CD4-positive, alpha-beta T cell (primary cell): ENCODE measurements around the gene MRPL45. TPM values are rescaled to one million over a fixed set of nuclear protein-coding genes. Genes with fewer than 3 reads are reported as not detected.
"Not testable (repeated sequence)": the region's sequence is repeated elsewhere in the genome, so short reads cannot be mapped to it uniquely, and the experiment has no call there.

ENCODE experiments used
- ATAC-seq: fragments of 200-7000 bp; cut with Tn5 transposase; one replicate; pipeline ENCODE4 v1.10.0; 2022; ENCODE audit warnings: mild to moderate bottlenecking; ENCODE audit not compliant: poor library complexity
- CTCF ChIA-PET: fragments of 350-600 bp; sonication (Branson Sonifier 250); formaldehyde crosslinking; loops from one replicate; lab custom pipeline; 2021; ENCODE audit warnings: antibody characterized with exemption, inconsistent platforms; lab: Charles Lee
- POLR2A ChIA-PET: fragments of 350-600 bp; sonication (Branson Sonifier 250); formaldehyde crosslinking; loops from one replicate; lab custom pipeline; 2021; ENCODE audit warnings: antibody characterized with exemption, inconsistent platforms; lab: Charles Lee
- DNase-seq, 14 experiments: peaks; one replicate each; pipeline ENCODE4 v3.0.0-alpha.2; 2013 to 2020; ENCODE audit warnings: mixed read lengths in 2 of 14
- H3K27ac ChIP-seq, 2 donors: one replicate each; pipeline versions ENCODE4 v1.5.1 to v1.7.0; 2013; ENCODE audit warnings: low read length in 2 of 2, low read depth in 1 of 2, mild to moderate bottlenecking in 1 of 2
- H3K27me3 ChIP-seq, 2 experiments: 1 replicate in 1 of 2; 2 replicates in 1 of 2; pipeline versions ENCODE4 v1.6.1 to v1.7.0; 2013; ENCODE audit warnings: low read length in 2 of 2, control low read depth in 1 of 2, mild to moderate bottlenecking in 1 of 2, moderate library complexity in 1 of 2; ENCODE audit not compliant: insufficient read depth in 2 of 2, control insufficient read depth in 1 of 2
- H3K36me3 ChIP-seq: one replicate; pipeline ENCODE4 v1.6.1; 2013; ENCODE audit warnings: low read length, control low read depth; ENCODE audit not compliant: insufficient read depth
- H3K4me1 ChIP-seq: one replicate; pipeline ENCODE4 v1.6.1; 2013; ENCODE audit warnings: low read length, control low read depth; ENCODE audit not compliant: insufficient read depth
- H3K4me3 ChIP-seq: one replicate; pipeline ENCODE4 v1.5.1; 2013; ENCODE audit warnings: mild to moderate bottlenecking, low read length, moderate library complexity
- H3K9me3 ChIP-seq, 2 experiments: 1 replicate in 1 of 2; 2 replicates in 1 of 2; pipeline versions ENCODE4 v1.6.1 to v1.7.0; 2013; ENCODE audit warnings: low read length in 2 of 2, mild to moderate bottlenecking in 2 of 2, control low read depth in 1 of 2, moderate library complexity in 1 of 2; ENCODE audit not compliant: control insufficient read depth in 1 of 2, insufficient read depth in 1 of 2
- H3K27ac Mint-ChIP-seq: one replicate; pipeline ENCODE4 v1.8.0; 2020; ENCODE audit warnings: mixed read lengths
- H3K27me3 Mint-ChIP-seq: one replicate; pipeline ENCODE4 v1.8.0; 2021; ENCODE audit warnings: mixed read lengths
- H3K36me3 Mint-ChIP-seq: one replicate; pipeline ENCODE4 v1.8.0; 2021; ENCODE audit warnings: low read depth, mixed read lengths
- H3K4me1 Mint-ChIP-seq: one replicate; pipeline ENCODE4 v1.8.0; 2021; ENCODE audit warnings: low read depth, mixed read lengths
- H3K4me3 Mint-ChIP-seq: one replicate; pipeline ENCODE4 v1.8.0; 2020; ENCODE audit warnings: mild to moderate bottlenecking, mixed read lengths
- H3K9me3 Mint-ChIP-seq: one replicate; pipeline ENCODE4 v1.8.0; 2020; ENCODE audit warnings: mixed read lengths
- intact Hi-C, 2 experiments: fragments of 100-400 bp; cut with DNase I in 1 of 2; cut with micrococcal nuclease in 1 of 2; formaldehyde crosslinking; loops; one replicate each; pipeline versions ENCODE4 v1.15.1 to v1.9.0; 2023 to 2025; cut with DNase I, micrococcal nuclease
- polyA plus RNA-seq, 2 donors: library from polyadenylated mRNA; unstranded; fragments of 120-200 nt; gene quantifications; one replicate each; pipeline ENCODE4 v1.2.1, GENCODE V29; 2013
- total RNA-seq, 174 experiments: library from RNA in 2 of 174; stranded (reverse) in 2 of 174; gene quantifications; one replicate each; pipeline ENCODE4 v1.2.3 and lab custom pipeline; 2021 to 2026

MRPL45 gene
- total RNA-seq (10 to 100 TPM; 17.5 to 17.7 TPM), total RNA-seq (lab: John Stamatoyannopoulos, UW) (11.5 to 56.5 (median 18.9) reads per million in 172 experiments)
- 28.2 TPM for polyA plus RNA-seq (2013, experiment 1 of 2)
- 28.1 TPM for polyA plus RNA-seq (2013, experiment 2 of 2)

DNA sequence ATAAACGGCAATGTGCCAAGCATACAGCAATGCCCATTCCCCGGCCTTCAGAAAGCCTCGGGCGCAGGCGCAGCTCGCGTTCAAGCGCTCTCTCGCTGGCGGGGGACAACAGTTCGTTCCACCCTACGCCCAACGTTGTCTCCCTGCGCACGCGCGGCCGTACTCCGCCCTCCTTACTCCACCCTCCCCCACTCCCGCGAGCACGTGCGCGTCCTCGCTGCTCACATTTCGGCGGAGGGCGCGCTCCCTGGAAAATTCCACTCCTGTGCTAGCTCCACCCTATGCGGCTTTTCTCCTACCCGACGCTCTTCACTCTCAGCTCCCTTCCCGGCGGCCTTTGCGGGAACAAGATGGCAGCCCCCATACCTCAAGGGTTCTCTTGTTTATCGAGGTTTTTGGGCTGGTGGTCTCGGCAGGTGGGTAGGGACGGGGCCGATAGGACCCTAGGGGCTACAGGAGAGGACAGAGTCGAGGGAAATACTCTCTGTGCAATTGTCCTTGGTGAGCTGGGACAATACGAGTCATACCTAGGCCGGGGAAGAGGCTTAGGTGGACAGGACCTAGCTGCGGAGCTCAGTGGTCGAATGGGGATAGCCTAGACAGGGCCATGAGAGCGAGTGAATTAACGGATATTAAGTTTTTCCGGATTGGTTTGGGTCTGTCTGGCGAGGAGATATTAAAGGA is at the start of gene MRPL45:
MRPL45 (plus strand) TSS at position 335 of the 684 bp plus-strand sequence; CDS start at position 351, 16 bp downstream.
- POLR2A ChIA-PET, H3K9me3 Mint-ChIP-seq, H3K36me3 ChIP-seq, H3K9me3 ChIP-seq, H3K27me3 ChIP-seq, H3K4me1 ChIP-seq, H3K27me3 Mint-ChIP-seq, CTCF ChIA-PET: not testable (repeated sequence)
- Histone ChIP-seq H3K4me3 (peak within 1 kb of the TSS; percentile 58), H3K27ac (peak within 1 kb of the TSS; percentile 41 to 70)
- Mint-ChIP-seq H3K4me3 (peak within 1 kb of the TSS; percentile 92), H3K27ac (peak within 1 kb of the TSS; percentile 90), H3K4me1 (peaks cover 11% of the 10 kb centered on the region), H3K36me3 (peaks cover 15% of the 10 kb centered on the region)
- intact Hi-C loops: loop anchor here in 1 of 2 experiments (10.0 kb wide), 1 partner anchor 58 kb away; the partner anchor contains the start of gene SOCS7
- ATAC-seq: peak; percentile 90
- peak; percentile 89 to 98 (median 94) for DNase-seq

DNA sequence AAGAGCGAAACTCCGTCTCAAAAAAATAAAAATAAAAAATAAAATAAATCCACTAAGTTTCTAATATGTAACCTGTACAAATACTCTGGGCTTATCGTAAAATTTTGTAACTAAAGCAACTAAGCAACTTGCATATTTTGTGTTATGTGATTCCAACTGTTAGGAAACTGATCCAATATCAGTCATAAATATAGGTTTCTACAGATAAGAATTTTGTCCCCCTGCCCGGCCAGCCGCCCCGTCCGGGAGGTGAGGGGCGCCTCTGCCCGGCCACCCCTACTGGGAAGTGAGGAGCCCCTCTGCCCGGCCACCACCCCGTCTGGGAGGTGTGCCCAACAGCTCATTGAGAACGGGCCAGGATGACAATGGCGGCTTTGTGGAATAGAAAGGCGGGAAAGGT is 43.8 kb upstream of the MRPL45 start:
- CTCF ChIA-PET, H3K36me3 ChIP-seq, H3K9me3 Mint-ChIP-seq, H3K27me3 Mint-ChIP-seq, POLR2A ChIA-PET, ATAC-seq, H3K27ac ChIP-seq, H3K27me3 ChIP-seq, H3K4me3 ChIP-seq, H3K4me3 Mint-ChIP-seq, H3K27ac Mint-ChIP-seq, H3K9me3 ChIP-seq, H3K36me3 Mint-ChIP-seq, DNase-seq, H3K4me1 ChIP-seq: not testable (repeated sequence)
- peaks cover 17% of the 10 kb centered on the region for H3K4me1 Mint-ChIP-seq
- intact Hi-C loops: loop anchor here in 1 of 2 experiments (10.0 kb wide), 1 partner anchor 52 kb away; no protein-coding TSS in a partner anchor

DNA sequence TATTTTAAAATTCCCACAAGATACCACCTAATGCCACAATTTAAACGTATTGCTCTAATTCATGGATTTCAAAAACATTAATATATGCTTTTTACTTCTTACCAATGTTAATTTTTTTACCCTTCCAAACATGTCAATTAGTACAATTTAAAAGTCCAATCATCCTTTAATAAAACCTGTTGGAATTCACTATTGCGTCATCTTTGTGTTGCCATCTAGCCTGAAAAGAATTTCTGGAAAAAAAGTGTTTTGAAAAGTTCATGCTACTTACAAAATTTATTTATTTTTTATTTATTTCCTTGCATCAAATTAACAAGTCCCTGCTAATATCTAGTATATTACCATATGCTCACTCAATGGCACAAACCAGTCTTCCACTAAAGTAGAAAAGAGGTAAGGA is 42.6 kb upstream of the MRPL45 start:
- H3K27ac ChIP-seq, POLR2A ChIA-PET, H3K27ac Mint-ChIP-seq, H3K36me3 Mint-ChIP-seq, H3K4me3 ChIP-seq, CTCF ChIA-PET, H3K4me1 ChIP-seq, H3K27me3 Mint-ChIP-seq, H3K27me3 ChIP-seq, H3K9me3 ChIP-seq, H3K4me3 Mint-ChIP-seq, H3K36me3 ChIP-seq, DNase-seq, H3K9me3 Mint-ChIP-seq, ATAC-seq: not testable (repeated sequence)
- peaks cover 17% of the 10 kb centered on the region for H3K4me1 Mint-ChIP-seq
- intact Hi-C loops: loop anchor here in 1 of 2 experiments (10.0 kb wide), 1 partner anchor 50 kb away; no protein-coding TSS in a partner anchor

DNA sequence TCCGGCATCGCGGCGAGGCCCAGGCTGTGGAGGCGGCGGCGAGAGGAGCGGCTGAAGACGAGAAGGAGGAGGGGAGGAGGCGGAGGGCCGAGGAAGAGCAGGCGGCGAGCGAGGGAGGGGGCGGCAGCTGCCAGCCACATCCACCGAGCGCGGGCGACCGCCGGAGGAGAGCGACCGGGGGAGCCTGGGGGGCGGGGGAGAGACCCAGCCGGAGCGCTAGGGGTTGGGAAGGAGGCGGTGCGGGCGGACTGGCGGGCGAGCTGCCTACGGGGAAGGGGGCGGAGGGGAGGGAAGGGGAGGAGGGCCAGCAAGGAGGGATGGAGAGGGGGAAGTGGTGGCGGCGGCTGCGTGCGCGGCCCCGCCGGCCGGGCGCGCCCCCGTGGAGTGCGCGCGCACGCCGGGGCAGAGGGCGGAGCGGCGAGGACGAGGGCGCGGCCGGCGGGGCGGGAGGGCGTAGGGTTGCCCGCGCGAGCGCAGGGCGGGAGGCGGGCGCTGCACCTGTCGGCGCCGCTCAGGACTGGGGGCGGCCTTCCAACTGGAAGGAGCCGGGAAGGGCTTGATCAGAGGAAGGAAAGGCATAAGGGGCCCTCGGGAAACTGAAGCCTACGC is 39.9 kb upstream of the MRPL45 start:
- H3K27me3 Mint-ChIP-seq, H3K4me1 ChIP-seq, POLR2A ChIA-PET, H3K36me3 Mint-ChIP-seq, CTCF ChIA-PET, H3K27ac ChIP-seq, H3K27ac Mint-ChIP-seq, H3K9me3 Mint-ChIP-seq, H3K9me3 ChIP-seq, H3K36me3 ChIP-seq, H3K27me3 ChIP-seq: not testable (repeated sequence)
- intact Hi-C loops: loop anchor here in 1 of 2 experiments (5.0 to 10.0 kb wide), 2 partner anchors 48 to 95 kb away; partner anchors contain the start of gene SOCS7
- peak overlapping the region; percentile 44 for H3K4me3 ChIP-seq
- DNase-seq (peak; percentile 68 to 92 (median 80)), ATAC-seq (peak; percentile 87)
- H3K4me3 Mint-ChIP-seq: peak overlapping the region; percentile 42
- H3K4me1 Mint-ChIP-seq: peaks cover 17% of the 10 kb centered on the region

DNA sequence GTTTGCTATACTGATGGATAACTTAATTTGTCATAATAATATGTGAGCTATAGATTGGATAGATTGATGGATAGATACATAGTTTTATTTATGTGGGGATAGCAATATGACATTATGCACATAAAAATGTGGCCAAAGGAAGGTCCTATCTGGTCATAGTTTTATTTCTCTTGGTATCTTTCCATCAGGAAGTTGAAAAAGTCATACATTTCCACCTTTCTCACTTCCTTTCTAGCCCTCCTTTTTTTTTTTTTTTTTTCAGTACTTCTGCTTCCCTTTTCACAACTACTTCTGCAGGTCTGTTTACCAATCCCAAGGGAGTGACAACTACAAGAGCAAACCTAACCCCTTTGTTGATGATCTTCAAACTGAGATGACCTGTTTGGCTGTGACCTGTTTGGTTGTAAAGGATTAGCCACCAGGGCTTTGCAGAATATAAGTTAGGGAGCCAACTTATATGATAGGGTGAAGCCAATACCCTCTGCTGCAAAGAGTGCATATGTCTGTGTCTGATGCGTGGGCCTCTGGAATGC is 30.9 kb upstream of the MRPL45 start:
- H3K9me3 Mint-ChIP-seq, H3K27ac Mint-ChIP-seq, POLR2A ChIA-PET, H3K4me3 ChIP-seq, CTCF ChIA-PET, H3K4me1 ChIP-seq, H3K36me3 Mint-ChIP-seq, H3K36me3 ChIP-seq, H3K9me3 ChIP-seq, H3K4me3 Mint-ChIP-seq, H3K27me3 Mint-ChIP-seq, H3K27me3 ChIP-seq, ATAC-seq, H3K4me1 Mint-ChIP-seq, DNase-seq, H3K27ac ChIP-seq: not testable (repeated sequence)
- intact Hi-C loops: loop anchor here in 1 of 2 experiments (10.0 kb wide), 1 partner anchor 149 kb away; no protein-coding TSS in a partner anchor

DNA sequence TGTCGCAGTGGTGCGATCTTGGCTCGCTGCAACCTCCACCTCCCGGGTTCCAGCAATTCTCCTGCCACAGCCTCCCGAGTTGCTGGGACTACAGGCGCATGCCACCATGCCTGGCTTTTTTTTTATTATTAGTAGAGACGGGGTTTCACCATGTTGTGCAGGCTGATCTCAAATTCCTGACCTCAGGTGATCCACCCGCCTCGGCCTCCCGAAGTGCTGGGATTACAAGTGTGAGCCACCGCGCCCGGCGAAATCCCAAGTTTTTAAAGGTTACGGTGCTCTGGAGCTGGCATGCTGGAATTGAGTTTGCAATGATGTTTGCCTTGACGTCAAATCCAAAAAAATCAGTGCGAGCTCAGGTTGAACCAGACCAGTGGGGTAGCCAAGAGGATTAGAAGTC is 30.4 kb upstream of the MRPL45 start:
- ATAC-seq, H3K27me3 ChIP-seq, H3K4me3 Mint-ChIP-seq, H3K27ac Mint-ChIP-seq, H3K27ac ChIP-seq, H3K36me3 Mint-ChIP-seq, POLR2A ChIA-PET, H3K4me1 Mint-ChIP-seq, CTCF ChIA-PET, H3K36me3 ChIP-seq, H3K9me3 Mint-ChIP-seq, H3K4me3 ChIP-seq, H3K9me3 ChIP-seq, DNase-seq, H3K27me3 Mint-ChIP-seq, H3K4me1 ChIP-seq: not testable (repeated sequence)
- intact Hi-C loops: loop anchor here in 1 of 2 experiments (10.0 kb wide), 1 partner anchor 148 kb away; no protein-coding TSS in a partner anchor
